CD8-positive, alpha-beta memory T cell (primary cell): Measurements from ENCODE around the gene CATSPER2. TPM values are rescaled to one million over a fixed set of nuclear protein-coding genes. Genes with fewer than 3 reads are reported as not detected.
"Not testable (repeated sequence)": the region's sequence is repeated elsewhere in the genome, so short reads cannot be mapped to it uniquely, and the experiment has no call there.

Source experiments
- CTCF ChIA-PET: fragments of 350-600 bp; sonication (Branson Sonifier 250); formaldehyde crosslinking; loops from one replicate; lab custom pipeline; 2021; ENCODE audit warnings: antibody characterized with exemption; lab: Charles Lee
- POLR2A ChIA-PET: fragments of 350-600 bp; sonication (Branson Sonifier 250); formaldehyde crosslinking; loops from one replicate; lab custom pipeline; 2021; ENCODE audit warnings: antibody characterized with exemption; lab: Charles Lee
- DNase-seq, 5 donors: peaks; one replicate each; pipeline versions ENCODE4 v3.0.0 to v3.0.0-alpha.2; 2020 to 2022; ENCODE audit warnings: mixed read lengths in 1 of 5
- H3K27ac ChIP-seq: one replicate; pipeline ENCODE4 v1.7.0; 2013; ENCODE audit warnings: low read depth, mild to moderate bottlenecking, low read length, moderate library complexity
- H3K27me3 ChIP-seq: 2 replicates; pipeline ENCODE4 v1.7.0; 2013; ENCODE audit warnings: low read length, mild to moderate bottlenecking; ENCODE audit not compliant: insufficient read depth, poor library complexity, severe bottlenecking
- H3K36me3 ChIP-seq: 2 replicates; pipeline ENCODE4 v1.7.0; 2013; ENCODE audit warnings: mild to moderate bottlenecking, low read length, moderate library complexity; ENCODE audit not compliant: insufficient read depth
- H3K4me1 ChIP-seq: 2 replicates; pipeline ENCODE4 v1.7.0; 2013; ENCODE audit warnings: mild to moderate bottlenecking, low read length, moderate library complexity; ENCODE audit not compliant: insufficient read depth
- H3K4me3 ChIP-seq: 2 replicates; pipeline ENCODE4 v1.7.0; 2013; ENCODE audit warnings: mild to moderate bottlenecking, low read length
- H3K9me3 ChIP-seq: 2 replicates; pipeline ENCODE4 v1.7.0; 2013; ENCODE audit warnings: mild to moderate bottlenecking, low read length
- H3K27ac Mint-ChIP-seq, 8 donors: one replicate each; pipeline ENCODE4 v1.8.0; 2020 to 2021; ENCODE audit warnings: mixed read lengths in 8 of 8, mild to moderate bottlenecking in 6 of 8, inconsistent platforms in 3 of 8, moderate library complexity in 3 of 8
- H3K27me3 Mint-ChIP-seq, 2 donors: one replicate each; pipeline ENCODE4 v1.8.0; 2020 to 2021; ENCODE audit warnings: mixed read lengths in 2 of 2, mild to moderate bottlenecking in 1 of 2, moderate library complexity in 1 of 2
- H3K36me3 Mint-ChIP-seq, 3 donors: one replicate each; pipeline ENCODE4 v1.8.0; 2020 to 2021; ENCODE audit warnings: mixed read lengths in 3 of 3, inconsistent platforms in 1 of 3, mild to moderate bottlenecking in 1 of 3
- H3K4me1 Mint-ChIP-seq, 3 donors: one replicate each; pipeline ENCODE4 v1.8.0; 2020 to 2021; ENCODE audit warnings: mixed read lengths in 3 of 3, inconsistent platforms in 1 of 3, mild to moderate bottlenecking in 1 of 3
- H3K4me3 Mint-ChIP-seq, 7 donors: one replicate each; pipeline ENCODE4 v1.8.0; 2020 to 2021; ENCODE audit warnings: mixed read lengths in 7 of 7, mild to moderate bottlenecking in 6 of 7, moderate library complexity in 4 of 7, inconsistent platforms in 2 of 7
- H3K9me3 Mint-ChIP-seq, 5 donors: one replicate each; pipeline ENCODE4 v1.8.0; 2020 to 2022; ENCODE audit warnings: mixed read lengths in 5 of 5, mild to moderate bottlenecking in 3 of 5, moderate library complexity in 2 of 5, inconsistent platforms in 1 of 5
- polyA plus RNA-seq: library from polyadenylated mRNA; unstranded; fragments of 300-500 nt; fragmentation: Illumina TruSeq; gene quantifications from one replicate; pipeline ENCODE4 v1.2.3, GENCODE V29; 2021
- total RNA-seq, 2 experiments: library from RNA; stranded (reverse); gene quantifications; one replicate each; pipeline ENCODE4 v1.2.3, GENCODE V29; 2021

CATSPER2 gene
- total RNA-seq (1 to 10 TPM in 1 of 2 experiments, under 1 TPM in 1; 0.77 to 1.1 TPM), polyA plus RNA-seq (3.1 TPM)

DNA sequence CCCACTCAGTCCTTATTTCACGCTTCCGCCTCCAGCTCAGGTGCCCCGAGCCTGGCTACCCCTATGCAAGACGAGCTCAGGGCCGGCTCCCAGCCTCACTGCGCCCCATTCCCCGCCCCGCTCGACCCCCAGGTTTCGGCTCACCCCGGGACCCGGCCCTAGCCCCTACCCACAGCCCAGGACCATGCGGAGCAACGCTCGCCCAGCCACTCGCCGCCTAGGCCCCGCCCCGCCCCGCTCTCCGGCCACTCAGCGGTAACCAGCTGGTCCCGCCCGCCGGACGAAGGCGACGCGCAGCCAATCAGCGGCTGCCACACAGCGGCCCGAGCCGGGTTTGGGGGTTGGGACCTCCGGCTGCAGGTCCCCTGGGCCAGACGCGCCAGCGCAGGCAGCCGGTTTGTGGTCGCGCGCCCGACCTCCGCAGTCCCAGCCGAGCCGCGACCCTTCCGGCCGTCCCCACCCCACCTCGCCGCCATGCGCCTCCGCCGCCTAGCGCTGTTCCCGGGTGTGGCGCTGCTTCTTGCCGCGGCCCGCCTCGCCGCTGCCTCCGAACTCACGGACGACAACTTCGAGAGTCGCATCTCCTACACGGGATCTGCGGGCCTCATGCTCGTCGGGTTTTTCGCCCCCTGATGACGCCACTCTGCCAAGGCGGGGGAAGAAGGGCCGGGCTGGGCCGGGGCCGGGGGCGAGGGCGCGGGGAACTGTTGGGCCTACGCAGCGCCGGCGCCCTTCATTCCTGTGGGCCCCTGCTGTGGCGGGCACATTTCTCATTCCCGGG lies at the start of gene CATSPER2:
TSS of gene CATSPER2 (minus strand) at position 196 of the 781 bp plus-strand sequence. CDS start 783 bp downstream, outside the sequence.
- Histone ChIP-seq H3K4me3 (no peak within 1 kb of the TSS), H3K27me3 (no peaks in the 10 kb centered on the region), H3K27ac (no peak within 1 kb of the TSS), H3K9me3 (no peaks in the 10 kb centered on the region), H3K36me3 (no peaks in the 10 kb centered on the region), H3K4me1 (no peaks in the 10 kb centered on the region)
- no peak within 1 kb of the TSS for H3K4me3 Mint-ChIP-seq
- no peaks in the 10 kb centered on the region for H3K4me1 Mint-ChIP-seq
- no peaks in the 10 kb centered on the region for H3K27me3 Mint-ChIP-seq
- DNase-seq: no peak
- ChIA-PET POLR2A (no interaction called here), CTCF (no interaction called here)
- no peak within 1 kb of the TSS for H3K27ac Mint-ChIP-seq
- H3K9me3 Mint-ChIP-seq: no peaks in the 10 kb centered on the region
- H3K36me3 Mint-ChIP-seq: peaks cover 15 to 20% (median 18%) of the 10 kb centered on the region in 3 donors

GRCh38 chr15:43693148-43694022 lies 44.7 kb upstream of the CATSPER2 start, which contains the start of gene CKMT1A:
Gene CKMT1A (plus strand): TSS chr15:43693859. CDS start chr15:43694051, 192 bp downstream.
- H3K27me3 ChIP-seq: not testable (repeated sequence)

GRCh38 chr15:43692679-43693078 lies 44.0 kb upstream of the CATSPER2 start:
- H3K4me1 Mint-ChIP-seq: not testable (repeated sequence)
- H3K27me3 Mint-ChIP-seq: peaks cover 6 to 12% of the 10 kb centered on the region in 2 donors

More at GRCh38 chr15:43693148-43694022, 44.7 kb upstream of the CATSPER2 start, which contains the start of gene CKMT1A:
- H3K36me3 Mint-ChIP-seq, H3K4me1 Mint-ChIP-seq, H3K4me3 Mint-ChIP-seq, DNase-seq, H3K9me3 Mint-ChIP-seq, POLR2A ChIA-PET, H3K27ac ChIP-seq, H3K4me3 ChIP-seq, H3K36me3 ChIP-seq, H3K9me3 ChIP-seq, H3K4me1 ChIP-seq, CTCF ChIA-PET, H3K27ac Mint-ChIP-seq: not testable (repeated sequence)
- H3K27me3 Mint-ChIP-seq: peaks cover 7 to 13% of the 10 kb centered on the region in 2 donors

DNA sequence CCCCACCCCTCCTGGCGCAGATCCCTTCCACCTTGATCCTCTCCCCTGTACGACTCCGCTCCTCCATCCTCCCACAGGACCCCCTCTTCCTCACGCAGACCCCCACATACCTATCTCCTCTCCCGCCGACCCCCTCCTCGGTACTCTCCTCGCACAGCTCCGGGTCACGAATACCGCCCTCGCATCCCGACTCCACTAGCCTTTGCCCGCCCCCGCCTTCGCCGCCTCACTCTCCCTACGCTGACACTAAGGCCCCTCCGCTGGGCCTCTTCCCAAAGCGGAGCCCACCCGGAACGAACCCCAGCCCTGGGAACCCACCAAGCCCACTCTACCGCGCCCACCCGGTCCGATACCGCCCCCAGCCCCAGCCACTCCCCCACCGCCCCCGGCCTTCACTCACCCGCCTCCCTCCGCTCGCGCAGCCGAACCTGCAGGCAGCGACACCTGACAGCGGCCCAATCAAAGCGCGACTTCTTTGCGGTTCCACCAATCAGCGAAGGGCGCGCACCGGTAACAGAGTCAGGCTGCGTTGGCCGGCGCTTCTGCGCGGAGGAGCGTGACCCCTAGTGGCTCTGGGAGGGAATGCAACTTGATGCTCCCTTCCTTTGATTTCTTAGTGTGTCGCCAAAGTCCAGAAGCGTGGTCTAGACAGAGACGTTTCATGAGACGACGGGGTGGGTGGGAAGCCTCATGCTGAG lies 41.1 kb upstream of the CATSPER2 start:
- H3K9me3 ChIP-seq, H3K27ac Mint-ChIP-seq, DNase-seq, H3K36me3 Mint-ChIP-seq, H3K36me3 ChIP-seq, H3K27me3 ChIP-seq, H3K27me3 Mint-ChIP-seq, H3K27ac ChIP-seq, H3K4me3 Mint-ChIP-seq, CTCF ChIA-PET, H3K4me1 ChIP-seq, H3K9me3 Mint-ChIP-seq, H3K4me3 ChIP-seq, H3K4me1 Mint-ChIP-seq, POLR2A ChIA-PET: not testable (repeated sequence)

More at GRCh38 chr15:43692679-43693078, 44.0 kb upstream of the CATSPER2 start:
- H3K9me3 ChIP-seq, H3K9me3 Mint-ChIP-seq, DNase-seq, H3K4me3 ChIP-seq, H3K27ac ChIP-seq, H3K4me1 ChIP-seq, CTCF ChIA-PET, H3K27ac Mint-ChIP-seq, H3K36me3 ChIP-seq, H3K4me3 Mint-ChIP-seq, H3K36me3 Mint-ChIP-seq, POLR2A ChIA-PET, H3K27me3 ChIP-seq: not testable (repeated sequence)

DNA sequence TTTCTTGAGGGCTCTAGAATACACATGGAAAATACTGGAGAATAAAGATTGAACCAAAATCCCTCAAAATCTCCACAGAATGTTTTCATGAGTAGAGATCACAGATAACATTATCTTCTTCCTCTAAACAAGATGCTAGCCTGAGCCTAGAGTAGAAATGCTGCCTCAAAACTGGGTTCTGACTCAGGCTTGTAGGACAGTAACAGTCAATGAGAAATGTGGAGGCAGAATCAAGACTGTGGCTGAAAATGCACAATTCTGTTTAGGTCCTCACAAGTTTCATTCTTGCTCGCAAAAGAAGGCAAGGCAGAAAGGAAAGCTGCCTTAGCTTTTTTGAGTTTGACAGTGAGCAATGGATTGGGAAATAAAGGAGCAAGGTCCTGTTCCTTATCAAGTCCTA lies 25.5 kb upstream of the CATSPER2 start:
- POLR2A ChIA-PET: not testable (repeated sequence)

DNA sequence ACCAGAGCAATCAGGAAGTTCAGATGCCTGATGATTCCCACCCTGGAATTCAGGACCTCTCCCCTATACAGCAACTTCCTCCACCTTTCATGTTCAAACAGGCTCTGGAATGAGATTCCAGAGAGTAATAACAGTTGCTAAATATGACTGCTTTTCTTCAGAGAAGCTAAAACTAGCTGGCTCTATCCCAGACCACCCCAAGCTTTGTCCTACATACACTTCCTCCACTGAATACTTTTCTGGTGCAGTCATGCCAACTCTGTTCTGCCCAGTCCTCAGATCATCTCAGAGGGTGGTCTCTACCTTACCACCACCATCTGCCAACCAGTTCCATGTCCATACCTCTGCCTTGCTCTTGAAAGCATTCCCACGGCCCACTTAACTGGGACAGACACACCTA lies 17.5 kb upstream of the CATSPER2 start:
- H3K4me3 ChIP-seq, CTCF ChIA-PET, DNase-seq, H3K27ac ChIP-seq, H3K36me3 Mint-ChIP-seq, H3K4me1 Mint-ChIP-seq, POLR2A ChIA-PET, H3K27me3 ChIP-seq, H3K36me3 ChIP-seq, H3K9me3 ChIP-seq, H3K4me3 Mint-ChIP-seq, H3K27ac Mint-ChIP-seq, H3K4me1 ChIP-seq, H3K9me3 Mint-ChIP-seq, H3K27me3 Mint-ChIP-seq: not testable (repeated sequence)

More for the DNA sequence above, 25.5 kb upstream of the CATSPER2 start:
- H3K36me3 ChIP-seq, H3K36me3 Mint-ChIP-seq, DNase-seq, H3K27ac ChIP-seq, H3K4me3 ChIP-seq, H3K4me1 Mint-ChIP-seq, H3K27me3 ChIP-seq, CTCF ChIA-PET, H3K27me3 Mint-ChIP-seq, H3K4me1 ChIP-seq, H3K27ac Mint-ChIP-seq, H3K9me3 ChIP-seq, H3K4me3 Mint-ChIP-seq, H3K9me3 Mint-ChIP-seq: not testable (repeated sequence)

- POLR2A ChIA-PET, DNase-seq: not testable (repeated sequence)
These were observed 14.7 kb upstream of the CATSPER2 start for GRCh38 chr15:43663333-43663732.

DNA sequence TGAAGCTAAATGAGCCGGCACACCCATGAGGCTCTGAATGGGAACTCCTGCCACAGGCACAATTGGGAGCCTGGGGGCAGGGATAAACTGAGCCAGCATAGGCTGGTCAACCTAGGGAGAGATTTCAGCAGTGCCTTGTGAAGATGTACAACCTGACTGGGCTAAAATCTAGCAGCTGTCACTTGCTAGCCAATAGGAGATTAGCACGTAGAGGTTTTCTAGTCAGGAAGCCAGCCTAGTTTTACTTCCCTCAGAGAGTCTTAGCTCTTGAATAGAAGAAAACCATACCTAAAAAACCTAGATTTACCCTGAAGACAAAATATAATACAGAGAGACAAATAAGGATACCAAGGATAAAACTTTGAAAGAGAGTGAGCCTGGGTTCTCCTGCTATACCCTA lies 13.6 kb upstream of the CATSPER2 start:
- not testable (repeated sequence) for DNase-seq, H3K27ac Mint-ChIP-seq

More at GRCh38 chr15:43663333-43663732, 14.7 kb upstream of the CATSPER2 start:
- H3K27me3 Mint-ChIP-seq, H3K4me1 Mint-ChIP-seq, CTCF ChIA-PET, H3K4me3 Mint-ChIP-seq, H3K9me3 Mint-ChIP-seq, H3K36me3 ChIP-seq, H3K9me3 ChIP-seq, H3K27ac Mint-ChIP-seq, H3K36me3 Mint-ChIP-seq, H3K27ac ChIP-seq, H3K27me3 ChIP-seq, H3K4me3 ChIP-seq, H3K4me1 ChIP-seq: not testable (repeated sequence)

More for the DNA sequence above, 13.6 kb upstream of the CATSPER2 start:
- POLR2A ChIA-PET, H3K4me1 ChIP-seq, CTCF ChIA-PET, H3K36me3 Mint-ChIP-seq, H3K4me1 Mint-ChIP-seq, H3K4me3 Mint-ChIP-seq, H3K27me3 ChIP-seq, H3K27me3 Mint-ChIP-seq, H3K9me3 Mint-ChIP-seq, H3K27ac ChIP-seq, H3K36me3 ChIP-seq, H3K4me3 ChIP-seq, H3K9me3 ChIP-seq: not testable (repeated sequence)
